ENCODE results near the gene IZUMO2. TPM values are rescaled to one million over a fixed set of nuclear protein-coding genes. Genes with fewer than 3 reads are reported as not detected.

The IZUMO2 gene
- total RNA-seq, 1 donor from 2014 or later, result not detected

GRCh38 chr19:50176775-50177174 lies 13.7 kb upstream of the IZUMO2 start:
- H3K4me3 Mint-ChIP-seq (ENCODE audit: unreplicated experiment), result no peak overlapping the region
- DNase-seq (ENCODE audit: low spot score), result no peak
- TF ChIP-seq CTCF (IDR thresholded peaks at IDR 0.05), result no peak
- H3K9me3 Mint-ChIP-seq (ENCODE audit: low read depth), result peaks cover 2% of the 10 kb centered on the region
- no peaks in the 10 kb centered on the region for H3K27me3 Mint-ChIP-seq (ENCODE audit: low read depth)
- H3K36me3 Mint-ChIP-seq (ENCODE audit: low read depth), result no peaks in the 10 kb centered on the region
- no peaks in the 10 kb centered on the region for H3K4me1 Mint-ChIP-seq (ENCODE audit: low read depth)
- H3K27ac Mint-ChIP-seq (ENCODE audit: unreplicated experiment), result no peak overlapping the region

- DNase-seq (ENCODE audit: low spot score), result no peak
- Mint-ChIP-seq H3K36me3 (ENCODE audit: low read depth) (no peaks in the 10 kb centered on the region), H3K27ac (ENCODE audit: unreplicated experiment) (no peak overlapping the region), H3K9me3 (ENCODE audit: low read depth) (peaks cover 2% of the 10 kb centered on the region), H3K4me1 (ENCODE audit: low read depth) (no peaks in the 10 kb centered on the region), H3K27me3 (ENCODE audit: low read depth) (no peaks in the 10 kb centered on the region), H3K4me3 (ENCODE audit: unreplicated experiment) (no peak overlapping the region)
- TF ChIP-seq CTCF (IDR thresholded peaks at IDR 0.05), result no peak
Observed at GRCh38 chr19:50175924-50176323, 12.8 kb upstream of the IZUMO2 start.

GRCh38 chr19:50174100-50174793 lies 11.2 kb upstream of the IZUMO2 start:
- Mint-ChIP-seq H3K27me3 (ENCODE audit: low read depth) (no peaks in the 10 kb centered on the region), H3K4me3 (ENCODE audit: unreplicated experiment) (no peak overlapping the region), H3K9me3 (ENCODE audit: low read depth) (no peaks in the 10 kb centered on the region), H3K36me3 (ENCODE audit: low read depth) (no peaks in the 10 kb centered on the region), H3K4me1 (ENCODE audit: low read depth) (no peaks in the 10 kb centered on the region), H3K27ac (ENCODE audit: unreplicated experiment) (no peak overlapping the region)
- no peak for TF ChIP-seq CTCF (IDR thresholded peaks at IDR 0.05)
- no peak for DNase-seq (ENCODE audit: low spot score)

GRCh38 chr19:50173127-50173526 lies 10.0 kb upstream of the IZUMO2 start:
- no peak for DNase-seq (ENCODE audit: low spot score)
- H3K4me3 Mint-ChIP-seq (ENCODE audit: unreplicated experiment), result no peak overlapping the region
- H3K27ac Mint-ChIP-seq (ENCODE audit: unreplicated experiment), result no peak overlapping the region
- no peak for TF ChIP-seq CTCF (IDR thresholded peaks at IDR 0.05)
- no peaks in the 10 kb centered on the region for H3K9me3 Mint-ChIP-seq (ENCODE audit: low read depth)
- H3K4me1 Mint-ChIP-seq (ENCODE audit: low read depth), result no peaks in the 10 kb centered on the region
- no peaks in the 10 kb centered on the region for H3K36me3 Mint-ChIP-seq (ENCODE audit: low read depth)
- H3K27me3 Mint-ChIP-seq (ENCODE audit: low read depth), result no peaks in the 10 kb centered on the region

- no peak for DNase-seq (ENCODE audit: low spot score)
- Mint-ChIP-seq H3K36me3 (ENCODE audit: low read depth) (no peaks in the 10 kb centered on the region), H3K4me3 (ENCODE audit: unreplicated experiment) (no peak overlapping the region), H3K4me1 (ENCODE audit: low read depth) (no peaks in the 10 kb centered on the region), H3K27me3 (ENCODE audit: low read depth) (no peaks in the 10 kb centered on the region), H3K9me3 (ENCODE audit: low read depth) (no peaks in the 10 kb centered on the region), H3K27ac (ENCODE audit: unreplicated experiment) (no peak overlapping the region)
- no peak for TF ChIP-seq CTCF (IDR thresholded peaks at IDR 0.05)
Observed at GRCh38 chr19:50172726-50173125, 9.6 kb upstream of the IZUMO2 start.

Data from chondrocyte (in vitro differentiated cells).